Esophagus muscularis mucosa (tissue), 4 donors: ENCODE measurements around the gene RUNX2. TPM values are rescaled to one million over a fixed set of nuclear protein-coding genes. Genes with fewer than 3 reads are reported as not detected.

Experiments
- DNase-seq: peaks from one replicate; pipeline ENCODE4 v3.0.0-alpha.2; 2017; ENCODE audit errors: extremely low spot score
- H3K27ac ChIP-seq, 4 donors: fragments of 200-600 bp; sonication (generic); replicated peaks in 1 of 4; 1 replicate in 3 of 4; 2 replicates in 1 of 4; pipeline ENCODE4 v1.5.1; 2016 to 2019; ENCODE audit warnings: mild to moderate bottlenecking in 1 of 4
- H3K27me3 ChIP-seq, 4 donors: fragments of 200-600 bp; sonication (generic); one replicate each; pipeline versions ENCODE4 v1.5.1 to v1.6.0; 2016 to 2019
- H3K36me3 ChIP-seq, 4 donors: fragments of 200-600 bp; sonication (generic); one replicate each; pipeline ENCODE4 v1.5.1; 2016 to 2019
- H3K4me1 ChIP-seq, 4 donors: fragments of 200-600 bp; sonication (generic); one replicate each; pipeline ENCODE4 v1.5.1; 2016 to 2019
- H3K4me3 ChIP-seq, 4 donors: fragments of 200-600 bp; sonication (generic); 1 replicate in 2 of 4; 2 replicates in 2 of 4; pipeline ENCODE4 v1.5.1; 2016 to 2019; ENCODE audit warnings: mild to moderate bottlenecking in 4 of 4, moderate library complexity in 1 of 4
- H3K9me3 ChIP-seq, 4 donors: fragments of 200-600 bp; sonication (generic); 1 replicate in 3 of 4; 2 replicates in 1 of 4; pipeline ENCODE4 v1.5.1; 2016 to 2019
- CTCF ChIP-seq, 3 experiments: fragments of 200-600 bp in 2 of 3; fragments of 450-650 bp in 1 of 3; sonication (generic) in 2 of 3; IDR thresholded peaks; one replicate each; pipeline ENCODE4 v1.5.1; 2017 to 2019; ENCODE audit warnings: antibody characterized with exemption in 3 of 3, mild to moderate bottlenecking in 2 of 3, moderate library complexity in 1 of 3
- EP300 ChIP-seq: sonication (generic); formaldehyde crosslinking; IDR thresholded peaks from one replicate; pipeline ENCODE4 v1.6.1; 2017; ENCODE audit warnings: antibody characterized with exemption
- POLR2A ChIP-seq: fragments of 450-650 bp; IDR thresholded peaks from one replicate; pipeline ENCODE4 v1.6.1; 2017; ENCODE audit warnings: antibody characterized with exemption, moderate library complexity, mild to moderate bottlenecking, low read depth
- POLR2AphosphoS5 ChIP-seq, 2 donors: sonication (generic); formaldehyde crosslinking; IDR thresholded peaks; one replicate each; pipeline ENCODE4 v1.6.1; 2017; ENCODE audit warnings: antibody characterized with exemption in 2 of 2
- WGBS: methylation state at CpG from one replicate; pipeline ENCODE4 v1.1.5; 2018; 5-methylcytosine and 5-hydroxymethylcytosine counted together
- intact Hi-C: fragments of 100-400 bp; cut with DNase I; formaldehyde crosslinking; loops from one replicate; pipeline ENCODE4 v1.15.1; 2023
- total RNA-seq, 4 donors: library from RNA; depleted of rRNA; stranded (reverse); fragments of >200 nt; gene quantifications; one replicate each; pipeline versions ENCODE4 v1.1.0 to v1.2.1, GENCODE V29; 2016

The RUNX2 gene
- total RNA-seq, 4 donors from 2014 or later = 1.0 to 1.6 (median 1.4) TPM

- H3K27ac ChIP-seq = no peak overlapping the region
- WGBS = 80% methylated on average over 5 of the region's 5 CpGs
Observed at GRCh38 chr6:45483501-45483900, 155.4 kb downstream of the RUNX2 start.

GRCh38 chr6:45486736-45487135 lies 158.6 kb downstream of the RUNX2 start:
- WGBS = 77% methylated on average over 4 of the region's 4 CpGs
- DNase-seq = no peak

More at GRCh38 chr6:45483501-45483900, 155.4 kb downstream of the RUNX2 start:
- Histone ChIP-seq H3K4me3 (no peak overlapping the region), H3K4me1 (peaks cover 0 to 14% (median 12%) of the 10 kb centered on the region in 4 donors), H3K36me3 (no peaks in the 10 kb centered on the region), H3K9me3 (no peaks in the 10 kb centered on the region), H3K27me3 (no peaks in the 10 kb centered on the region)
- DNase-seq = no peak
- intact Hi-C loops = no loop called here
- no peak for TF ChIP-seq CTCF (IDR thresholded peaks at IDR 0.05)

GRCh38 chr6:45487645-45488044 lies 159.5 kb downstream of the RUNX2 start:
- intact Hi-C loops = no loop called here
- H3K27ac ChIP-seq = no peak overlapping the region
- no peaks in the 10 kb centered on the region for H3K27me3 ChIP-seq
- TF ChIP-seq CTCF (IDR thresholded peaks at IDR 0.05) (no peak), POLR2A (no peak), POLR2AphosphoS5 (IDR thresholded peaks at IDR 0.05) (no peak), EP300 (no peak)
- no peak for DNase-seq
- no peak overlapping the region for H3K4me3 ChIP-seq
- H3K36me3 ChIP-seq = no peaks in the 10 kb centered on the region
- no peaks in the 10 kb centered on the region for H3K4me1 ChIP-seq
- no peaks in the 10 kb centered on the region for H3K9me3 ChIP-seq

More at GRCh38 chr6:45486736-45487135, 158.6 kb downstream of the RUNX2 start:
- TF ChIP-seq CTCF (IDR thresholded peaks at IDR 0.05) (no peak), POLR2AphosphoS5 (IDR thresholded peaks at IDR 0.05) (no peak), EP300 (no peak), POLR2A (no peak)
- Histone ChIP-seq H3K36me3 (no peaks in the 10 kb centered on the region), H3K4me1 (no peaks in the 10 kb centered on the region), H3K9me3 (no peaks in the 10 kb centered on the region), H3K4me3 (no peak overlapping the region), H3K27me3 (no peaks in the 10 kb centered on the region), H3K27ac (no peak overlapping the region)
- intact Hi-C loops = no loop called here

GRCh38 chr6:45488269-45488668 lies 160.1 kb downstream of the RUNX2 start:
- Histone ChIP-seq H3K4me1 (no peaks in the 10 kb centered on the region), H3K36me3 (no peaks in the 10 kb centered on the region), H3K4me3 (no peak overlapping the region), H3K9me3 (no peaks in the 10 kb centered on the region), H3K27me3 (no peaks in the 10 kb centered on the region), H3K27ac (no peak overlapping the region)
- no peak for TF ChIP-seq POLR2AphosphoS5 (IDR thresholded peaks at IDR 0.05)
- no peak for TF ChIP-seq CTCF (IDR thresholded peaks at IDR 0.05)
- no peak for TF ChIP-seq POLR2A
- no peak for TF ChIP-seq EP300
- intact Hi-C loops = no loop called here
- DNase-seq = no peak

GRCh38 chr6:45488889-45489288 lies 160.8 kb downstream of the RUNX2 start:
- intact Hi-C loops = no loop called here
- H3K27me3 ChIP-seq = no peaks in the 10 kb centered on the region
- no peak for TF ChIP-seq CTCF (IDR thresholded peaks at IDR 0.05)
- no peak for TF ChIP-seq EP300
- no peak for TF ChIP-seq POLR2A
- no peak for TF ChIP-seq POLR2AphosphoS5 (IDR thresholded peaks at IDR 0.05)
- WGBS = 86% methylated on average over 2 of the region's 2 CpGs
- no peak overlapping the region for H3K27ac ChIP-seq
- no peaks in the 10 kb centered on the region for H3K9me3 ChIP-seq
- H3K4me3 ChIP-seq = no peak overlapping the region
- no peak for DNase-seq
- H3K36me3 ChIP-seq = no peaks in the 10 kb centered on the region
- no peaks in the 10 kb centered on the region for H3K4me1 ChIP-seq
